Lower leg skin (tissue), 3 donors: Measurements from ENCODE around the gene CCNH.

Experiments used
- CTCF ChIP-seq, 3 donors: fragments of 450-650 bp; IDR thresholded peaks; one replicate each; pipeline ENCODE4 v1.5.1; 2016; ENCODE audit warnings: antibody characterized with exemption in 3 of 3, mild to moderate bottlenecking in 3 of 3, moderate library complexity in 2 of 3
- POLR2A ChIP-seq, 2 donors: fragments of 450-650 bp; IDR thresholded peaks; one replicate each; pipeline ENCODE4 v1.6.1; 2016 to 2017; ENCODE audit warnings: antibody characterized with exemption in 2 of 2, mild to moderate bottlenecking in 1 of 2, moderate library complexity in 1 of 2

DNA sequence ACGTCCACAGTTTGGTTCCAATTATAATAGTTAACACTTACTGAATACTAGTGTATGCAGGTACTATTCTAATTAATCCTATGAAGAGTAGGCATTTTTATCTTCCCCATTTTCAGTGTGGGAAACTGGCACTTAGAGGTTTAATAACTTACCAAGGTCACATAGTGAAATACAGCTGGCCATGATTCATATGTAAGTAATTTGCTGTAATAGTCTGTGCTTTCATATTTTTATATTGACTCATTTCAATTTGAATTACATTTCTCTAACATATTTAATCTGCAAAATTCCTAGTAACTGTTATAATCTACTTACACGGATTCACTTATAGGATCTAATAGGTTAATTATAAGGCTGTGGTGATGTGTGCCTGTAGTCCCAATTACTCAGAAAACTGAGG, 19.4 kb downstream of the CCNH start:
- no peak for TF ChIP-seq CTCF (IDR thresholded peaks at IDR 0.05)
- no peak for TF ChIP-seq POLR2A (IDR thresholded peaks at IDR 0.05)
